Esophagus squamous epithelium (tissue), 5 donors: ENCODE measurements around the gene ST3GAL5. TPM values are rescaled to one million over a fixed set of nuclear protein-coding genes. Genes with fewer than 3 reads are reported as not detected.
A peak's percentile ranks its signal among the peaks of the same experiment; 100 is the strongest.

Experiments used
- DNase-seq: peaks from one replicate; lab custom pipeline; 2025; lab: John Stamatoyannopoulos, UW
- H3K27ac ChIP-seq, 4 donors: fragments of 200-600 bp; sonication (generic); one replicate each; pipeline ENCODE4 v1.5.1; 2016 to 2019; ENCODE audit warnings: mild to moderate bottlenecking in 1 of 4
- H3K27me3 ChIP-seq, 4 donors: fragments of 200-600 bp; sonication (generic); 1 replicate in 3 of 4; 2 replicates in 1 of 4; pipeline versions ENCODE4 v1.5.1 to v1.6.0; 2017 to 2021; ENCODE audit warnings: antibody characterized with exemption in 1 of 4
- H3K36me3 ChIP-seq, 3 donors: fragments of 200-600 bp; sonication (generic); one replicate each; pipeline ENCODE4 v1.5.1; 2016 to 2019
- H3K4me1 ChIP-seq, 3 donors: fragments of 200-600 bp; sonication (generic); one replicate each; pipeline ENCODE4 v1.5.1; 2017 to 2019
- H3K4me3 ChIP-seq, 4 donors: fragments of 200-600 bp; sonication (generic); 1 replicate in 3 of 4; 2 replicates in 1 of 4; pipeline ENCODE4 v1.5.1; 2016 to 2019; ENCODE audit warnings: mild to moderate bottlenecking in 2 of 4, moderate library complexity in 1 of 4
- H3K9me3 ChIP-seq, 3 donors: fragments of 200-600 bp; sonication (generic); one replicate each; pipeline ENCODE4 v1.5.1; 2016 to 2019
- CTCF ChIP-seq, 6 experiments: fragments of 450-650 bp in 4 of 6; fragments of 200-600 bp in 2 of 6; sonication (generic) in 2 of 6; IDR thresholded peaks; one replicate each; pipeline ENCODE4 v1.5.1; 2016 to 2019; ENCODE audit warnings: antibody characterized with exemption in 6 of 6, mild to moderate bottlenecking in 4 of 6, moderate library complexity in 4 of 6
- POLR2A ChIP-seq, 4 donors: fragments of 450-650 bp; IDR thresholded peaks; one replicate each; pipeline ENCODE4 v1.6.1; 2017; ENCODE audit warnings: antibody characterized with exemption in 4 of 4, mild to moderate bottlenecking in 4 of 4, moderate library complexity in 3 of 4
- WGBS, 2 donors: methylation state at CpG; one replicate each; pipeline ENCODE4 v1.1.5; 2018; 5-methylcytosine and 5-hydroxymethylcytosine counted together
- intact Hi-C: fragments of 100-400 bp; cut with DNase I; formaldehyde crosslinking; loops from one replicate; pipeline ENCODE4 v1.15.0; 2022
- total RNA-seq, 4 donors: library from RNA; depleted of rRNA; stranded (reverse); fragments of >200 nt; gene quantifications; one replicate each; pipeline ENCODE4 v1.1.0, GENCODE V29; 2016
- donor health status: DM: yes; HTN: yes; CAD: no.

ST3GAL5 gene
- total RNA-seq, 4 donors from 2014 or later = 1.3 to 13.5 (median 5.2) TPM

GRCh38 chr2:85924522-85924921, 35.7 kb upstream of the ST3GAL5 start:
- DNase-seq = no peak
- WGBS, 2 donors = 13 to 32% methylated on average over 4 of the region's 4 CpGs

GRCh38 chr2:85922199-85922598, 33.4 kb upstream of the ST3GAL5 start:
- H3K4me3 ChIP-seq = no peak overlapping the region
- H3K27me3 ChIP-seq = peaks cover 0 to 30% (median 0%) of the 10 kb centered on the region in 4 donors
- DNase-seq = no peak
- WGBS, 2 donors = 46 to 62% methylated on average over 3 of the region's 3 CpGs
- TF ChIP-seq POLR2A (IDR thresholded peaks at IDR 0.05) (no peak), CTCF (IDR thresholded peaks at IDR 0.05) (no peak)
- H3K9me3 ChIP-seq = no peaks in the 10 kb centered on the region
- H3K4me1 ChIP-seq = peaks cover 0 to 55% (median 29%) of the 10 kb centered on the region in 3 donors
- peak overlapping the region; percentile 30 to 65 (median 50) for H3K27ac ChIP-seq
- no peaks in the 10 kb centered on the region for H3K36me3 ChIP-seq
- intact Hi-C loops = no loop called here

More at GRCh38 chr2:85924522-85924921, 35.7 kb upstream of the ST3GAL5 start:
- no peak for TF ChIP-seq CTCF (IDR thresholded peaks at IDR 0.05)
- no peak for TF ChIP-seq POLR2A (IDR thresholded peaks at IDR 0.05)
- H3K27ac ChIP-seq = peak overlapping the region; percentile 51 to 82 (median 75)
- intact Hi-C loops = no loop called here
- no peaks in the 10 kb centered on the region for H3K9me3 ChIP-seq
- H3K4me3 ChIP-seq = no peak overlapping the region
- peaks cover 0 to 56% (median 30%) of the 10 kb centered on the region in 3 donors for H3K4me1 ChIP-seq
- H3K27me3 ChIP-seq = peaks cover 0 to 25% (median 0%) of the 10 kb centered on the region in 4 donors
- no peaks in the 10 kb centered on the region for H3K36me3 ChIP-seq

GRCh38 chr2:85921659-85922058, 32.9 kb upstream of the ST3GAL5 start:
- Histone ChIP-seq H3K27me3 (peaks cover 0 to 24% (median 0%) of the 10 kb centered on the region in 4 donors), H3K27ac (peak overlapping the region; percentile 30 to 65 (median 50)), H3K9me3 (no peaks in the 10 kb centered on the region), H3K4me1 (peaks cover 0 to 50% (median 25%) of the 10 kb centered on the region in 3 donors), H3K4me3 (no peak overlapping the region), H3K36me3 (no peaks in the 10 kb centered on the region)
- intact Hi-C loops = no loop called here
- TF ChIP-seq POLR2A (IDR thresholded peaks at IDR 0.05) (no peak), CTCF (IDR thresholded peaks at IDR 0.05) (no peak)
- 60 to 80% methylated on average over 5 of the region's 5 CpGs for WGBS, 2 donors
- DNase-seq = no peak

- Histone ChIP-seq H3K36me3 (no peaks in the 10 kb centered on the region), H3K4me1 (peaks cover 0 to 46% (median 22%) of the 10 kb centered on the region in 3 donors), H3K9me3 (no peaks in the 10 kb centered on the region), H3K27me3 (peaks cover 0 to 20% (median 0%) of the 10 kb centered on the region in 4 donors), H3K27ac (peak overlapping the region in 1 of 4 donors; percentile 65), H3K4me3 (no peak overlapping the region)
- no peak for DNase-seq
- no peak for TF ChIP-seq POLR2A (IDR thresholded peaks at IDR 0.05)
- TF ChIP-seq CTCF (IDR thresholded peaks at IDR 0.05) = no peak
- intact Hi-C loops = no loop called here
- WGBS, 2 donors = 35 to 47% methylated on average over 5 of the region's 5 CpGs
These were observed 32.2 kb upstream of the ST3GAL5 start for GRCh38 chr2:85920810-85921545.
